CD4-positive, alpha-beta T cell (primary cell): Measurements from ENCODE around the gene PTTG1IP2. TPM values are rescaled to one million over a fixed set of nuclear protein-coding genes. Genes with fewer than 3 reads are reported as not detected.

Source experiments
- ATAC-seq: fragments of 200-7000 bp; cut with Tn5 transposase; one replicate; pipeline ENCODE4 v1.10.0; 2022; ENCODE audit warnings: mild to moderate bottlenecking; ENCODE audit not compliant: poor library complexity
- CTCF ChIA-PET: fragments of 350-600 bp; sonication (Branson Sonifier 250); formaldehyde crosslinking; loops from one replicate; lab custom pipeline; 2021; ENCODE audit warnings: antibody characterized with exemption, inconsistent platforms; lab: Charles Lee
- POLR2A ChIA-PET: fragments of 350-600 bp; sonication (Branson Sonifier 250); formaldehyde crosslinking; loops from one replicate; lab custom pipeline; 2021; ENCODE audit warnings: antibody characterized with exemption, inconsistent platforms; lab: Charles Lee
- DNase-seq, 14 experiments: peaks; one replicate each; pipeline ENCODE4 v3.0.0-alpha.2; 2013 to 2020; ENCODE audit warnings: mixed read lengths in 2 of 14
- H3K27ac ChIP-seq, 2 donors: one replicate each; pipeline versions ENCODE4 v1.5.1 to v1.7.0; 2013; ENCODE audit warnings: low read length in 2 of 2, low read depth in 1 of 2, mild to moderate bottlenecking in 1 of 2
- H3K27me3 ChIP-seq, 2 experiments: 1 replicate in 1 of 2; 2 replicates in 1 of 2; pipeline versions ENCODE4 v1.6.1 to v1.7.0; 2013; ENCODE audit warnings: low read length in 2 of 2, control low read depth in 1 of 2, mild to moderate bottlenecking in 1 of 2, moderate library complexity in 1 of 2; ENCODE audit not compliant: insufficient read depth in 2 of 2, control insufficient read depth in 1 of 2
- H3K36me3 ChIP-seq: one replicate; pipeline ENCODE4 v1.6.1; 2013; ENCODE audit warnings: low read length, control low read depth; ENCODE audit not compliant: insufficient read depth
- H3K4me1 ChIP-seq: one replicate; pipeline ENCODE4 v1.6.1; 2013; ENCODE audit warnings: low read length, control low read depth; ENCODE audit not compliant: insufficient read depth
- H3K4me3 ChIP-seq: one replicate; pipeline ENCODE4 v1.5.1; 2013; ENCODE audit warnings: mild to moderate bottlenecking, low read length, moderate library complexity
- H3K9me3 ChIP-seq, 2 experiments: 1 replicate in 1 of 2; 2 replicates in 1 of 2; pipeline versions ENCODE4 v1.6.1 to v1.7.0; 2013; ENCODE audit warnings: low read length in 2 of 2, mild to moderate bottlenecking in 2 of 2, control low read depth in 1 of 2, moderate library complexity in 1 of 2; ENCODE audit not compliant: control insufficient read depth in 1 of 2, insufficient read depth in 1 of 2
- H3K27ac Mint-ChIP-seq: one replicate; pipeline ENCODE4 v1.8.0; 2020; ENCODE audit warnings: mixed read lengths
- H3K27me3 Mint-ChIP-seq: one replicate; pipeline ENCODE4 v1.8.0; 2021; ENCODE audit warnings: mixed read lengths
- H3K36me3 Mint-ChIP-seq: one replicate; pipeline ENCODE4 v1.8.0; 2021; ENCODE audit warnings: low read depth, mixed read lengths
- H3K4me1 Mint-ChIP-seq: one replicate; pipeline ENCODE4 v1.8.0; 2021; ENCODE audit warnings: low read depth, mixed read lengths
- H3K4me3 Mint-ChIP-seq: one replicate; pipeline ENCODE4 v1.8.0; 2020; ENCODE audit warnings: mild to moderate bottlenecking, mixed read lengths
- H3K9me3 Mint-ChIP-seq: one replicate; pipeline ENCODE4 v1.8.0; 2020; ENCODE audit warnings: mixed read lengths
- CTCF ChIP-seq: fragments of 200-600 bp; IDR thresholded peaks from one replicate; pipeline ENCODE4 v1.8.0; 2022; ENCODE audit warnings: antibody characterized with exemption, mild to moderate bottlenecking
- intact Hi-C, 2 experiments: fragments of 100-400 bp; cut with DNase I in 1 of 2; cut with micrococcal nuclease in 1 of 2; formaldehyde crosslinking; loops; one replicate each; pipeline versions ENCODE4 v1.15.1 to v1.9.0; 2023 to 2025; cut with DNase I, micrococcal nuclease
- total RNA-seq, 174 experiments: library from RNA in 2 of 174; stranded (reverse) in 2 of 174; gene quantifications; one replicate each; pipeline ENCODE4 v1.2.3 and lab custom pipeline; 2021 to 2026

PTTG1IP2 gene
- total RNA-seq, 2 experiments from 2014 or later: not detected

GRCh38 chr7:90551036-90551435 is 81.6 kb downstream of the PTTG1IP2 start:
- Mint-ChIP-seq H3K4me3 (no peak overlapping the region), H3K9me3 (peaks cover 8% of the 10 kb centered on the region), H3K27me3 (peaks cover 13% of the 10 kb centered on the region), H3K4me1 (no peaks in the 10 kb centered on the region), H3K27ac (no peak overlapping the region), H3K36me3 (no peaks in the 10 kb centered on the region)
- no peaks in the 10 kb centered on the region for H3K4me1 ChIP-seq
- no peak for TF ChIP-seq CTCF
- no peaks in the 10 kb centered on the region for H3K36me3 ChIP-seq
- DNase-seq (no peak), ATAC-seq (no peak)
- H3K9me3 ChIP-seq: peaks cover 0 to 5% of the 10 kb centered on the region in 2 experiments
- intact Hi-C loops: no loop called here
- H3K27ac ChIP-seq: no peak overlapping the region
- ChIA-PET CTCF (no interaction called here), POLR2A (no interaction called here)
- H3K4me3 ChIP-seq: no peak overlapping the region
- H3K27me3 ChIP-seq: no peaks in the 10 kb centered on the region

GRCh38 chr7:90552521-90552920 is 83.1 kb downstream of the PTTG1IP2 start:
- ChIA-PET POLR2A (no interaction called here), CTCF (no interaction called here)
- no peak for TF ChIP-seq CTCF
- Histone ChIP-seq H3K27ac (no peak overlapping the region), H3K9me3 (peaks cover 0 to 5% of the 10 kb centered on the region in 2 experiments), H3K27me3 (no peaks in the 10 kb centered on the region), H3K36me3 (no peaks in the 10 kb centered on the region), H3K4me3 (no peak overlapping the region), H3K4me1 (no peaks in the 10 kb centered on the region)
- H3K4me1 Mint-ChIP-seq: no peaks in the 10 kb centered on the region
- no peak for DNase-seq
- H3K27ac Mint-ChIP-seq: no peak overlapping the region
- intact Hi-C loops: no loop called here
- peaks cover 16% of the 10 kb centered on the region for H3K27me3 Mint-ChIP-seq
- H3K4me3 Mint-ChIP-seq: no peak overlapping the region
- ATAC-seq: no peak
- H3K9me3 Mint-ChIP-seq: peaks cover 7% of the 10 kb centered on the region
- H3K36me3 Mint-ChIP-seq: no peaks in the 10 kb centered on the region

GRCh38 chr7:90560730-90561129 is 91.3 kb downstream of the PTTG1IP2 start:
- H3K27ac ChIP-seq: no peak overlapping the region
- no peaks in the 10 kb centered on the region for H3K27me3 ChIP-seq
- DNase-seq (no peak), ATAC-seq (no peak)
- no peaks in the 10 kb centered on the region for H3K4me1 Mint-ChIP-seq
- ChIA-PET POLR2A (no interaction called here), CTCF (no interaction called here)
- H3K9me3 ChIP-seq: peaks cover 0 to 8% of the 10 kb centered on the region in 2 experiments
- intact Hi-C loops: no loop called here
- no peak overlapping the region for H3K27ac Mint-ChIP-seq
- no peak overlapping the region for H3K4me3 Mint-ChIP-seq
- H3K9me3 Mint-ChIP-seq: peaks cover 2% of the 10 kb centered on the region
- no peak overlapping the region for H3K4me3 ChIP-seq
- H3K27me3 Mint-ChIP-seq: peaks cover 5% of the 10 kb centered on the region
- H3K4me1 ChIP-seq: no peaks in the 10 kb centered on the region
- no peaks in the 10 kb centered on the region for H3K36me3 ChIP-seq
- no peak for TF ChIP-seq CTCF
- no peaks in the 10 kb centered on the region for H3K36me3 Mint-ChIP-seq

Other genes starting within 250 kb of the PTTG1IP2 start
- gene CFAP69, start 224.5 kb upstream of the PTTG1IP2 start, total RNA-seq: not detected
- gene FAM237B, start 148.3 kb upstream of the PTTG1IP2 start, total RNA-seq: not detected
- gene GTPBP10, start 122.9 kb upstream of the PTTG1IP2 start, total RNA-seq: 10 to 100 TPM; 11.8 to 13.7 TPM
- 1 to 10 TPM; 1.1 to 1.4 TPM for gene CLDN12, start 66.2 kb upstream of the PTTG1IP2 start, total RNA-seq
- under 1 TPM; 0.45 to 0.47 TPM for gene CDK14, start 126.7 kb downstream of the PTTG1IP2 start, total RNA-seq